ENCODE results near the gene KIAA1191. TPM values are rescaled to one million over a fixed set of nuclear protein-coding genes. Genes with fewer than 3 reads are reported as not detected.
"Not testable (repeated sequence)": the region's sequence is repeated elsewhere in the genome, so short reads cannot be mapped to it uniquely, and the experiment has no call there.

KIAA1191 gene
- total RNA-seq, 2 experiments from 2014 or later, result 50.5 to 54.5 TPM

GRCh38 chr5:176350416-176350815, 11.1 kb downstream of the KIAA1191 start:
- peaks cover 82% of the 10 kb centered on the region for H3K36me3 Mint-ChIP-seq (ENCODE audit: low read depth)
- H3K4me3 Mint-ChIP-seq, result no peak overlapping the region
- H3K27me3 Mint-ChIP-seq, result no peaks in the 10 kb centered on the region
- no peak overlapping the region for H3K27ac Mint-ChIP-seq
- H3K9me3 Mint-ChIP-seq, result no peaks in the 10 kb centered on the region
- ChIA-PET CTCF (interaction anchor here (0.6 kb wide), 1 partner anchor 39 kb away, joined by 3 read pairs; no protein-coding TSS in a partner anchor), POLR2A (interaction anchor here (1.9 kb wide), 1 partner anchor 10 kb away, joined by 7 read pairs; no protein-coding TSS in a partner anchor)
- DNase-seq, result no peak
- no peaks in the 10 kb centered on the region for H3K4me1 Mint-ChIP-seq

- DNase-seq, result no peak
- Mint-ChIP-seq H3K9me3 (no peaks in the 10 kb centered on the region), H3K4me1 (no peaks in the 10 kb centered on the region), H3K36me3 (ENCODE audit: low read depth) (peaks cover 32% of the 10 kb centered on the region), H3K27me3 (no peaks in the 10 kb centered on the region), H3K4me3 (no peak overlapping the region), H3K27ac (no peak overlapping the region)
- ChIA-PET CTCF (no interaction called here), POLR2A (no interaction called here)
Measured at GRCh38 chr5:176342766-176343458, 18.7 kb downstream of the KIAA1191 start.

GRCh38 chr5:176342158-176342483, 19.4 kb downstream of the KIAA1191 start:
- DNase-seq, result no peak
- Mint-ChIP-seq H3K4me3 (no peak overlapping the region), H3K27ac (no peak overlapping the region), H3K4me1 (no peaks in the 10 kb centered on the region), H3K9me3 (no peaks in the 10 kb centered on the region), H3K36me3 (ENCODE audit: low read depth) (peaks cover 34% of the 10 kb centered on the region), H3K27me3 (no peaks in the 10 kb centered on the region)
- ChIA-PET POLR2A (interaction anchor here (1.4 kb wide), 1 partner anchor 19 kb away, joined by 5 read pairs; the partner anchor contains the start of gene KIAA1191), CTCF (no interaction called here)

DNA sequence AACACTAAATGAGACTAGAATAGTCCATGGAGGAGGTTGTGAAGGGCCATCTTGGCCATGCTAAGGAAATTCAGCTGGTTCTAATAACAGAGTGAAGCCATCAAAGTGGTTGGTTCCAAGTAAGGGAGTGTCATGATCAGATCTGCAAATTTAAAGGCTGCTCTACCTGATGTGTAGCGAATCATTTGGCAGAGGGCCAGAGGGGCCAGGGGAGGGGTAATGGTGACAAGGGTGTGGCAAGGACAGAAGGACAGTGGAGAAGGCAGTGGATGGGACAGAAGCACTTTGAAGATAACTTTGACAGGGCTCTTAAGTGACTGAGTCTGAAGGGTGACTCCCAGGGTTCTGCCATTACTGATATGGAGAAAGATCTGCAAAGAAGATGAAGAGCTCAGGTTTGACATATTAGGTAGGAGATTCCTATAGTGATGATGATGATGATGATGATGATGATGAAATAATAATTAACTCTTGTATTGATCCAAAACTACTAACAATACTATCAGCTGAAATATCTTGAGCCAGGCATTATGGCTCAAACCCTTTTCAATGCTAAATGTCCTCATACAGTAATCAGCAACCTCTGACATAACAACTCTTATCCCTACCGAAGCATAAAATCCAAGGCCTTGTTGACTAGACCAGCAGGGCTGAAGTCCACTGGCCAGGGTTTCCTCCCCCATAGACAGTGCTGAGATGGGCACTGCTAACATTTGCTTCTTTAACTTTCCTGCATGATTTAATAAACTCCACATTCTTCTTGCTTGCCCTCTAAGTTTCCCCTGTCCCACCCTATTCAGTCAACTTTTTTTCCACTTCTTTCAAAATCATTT, 20.0 kb downstream of the KIAA1191 start:
- ChIA-PET POLR2A (interaction anchor here (1.4 kb wide), 1 partner anchor 20 kb away, joined by 5 read pairs; the partner anchor contains the start of gene KIAA1191), CTCF (no interaction called here)
- Mint-ChIP-seq H3K4me1 (no peaks in the 10 kb centered on the region), H3K4me3 (no peak overlapping the region), H3K27ac (no peak overlapping the region), H3K36me3 (ENCODE audit: low read depth) (peaks cover 36% of the 10 kb centered on the region), H3K9me3 (no peaks in the 10 kb centered on the region), H3K27me3 (no peaks in the 10 kb centered on the region)
- DNase-seq, result no peak

DNA sequence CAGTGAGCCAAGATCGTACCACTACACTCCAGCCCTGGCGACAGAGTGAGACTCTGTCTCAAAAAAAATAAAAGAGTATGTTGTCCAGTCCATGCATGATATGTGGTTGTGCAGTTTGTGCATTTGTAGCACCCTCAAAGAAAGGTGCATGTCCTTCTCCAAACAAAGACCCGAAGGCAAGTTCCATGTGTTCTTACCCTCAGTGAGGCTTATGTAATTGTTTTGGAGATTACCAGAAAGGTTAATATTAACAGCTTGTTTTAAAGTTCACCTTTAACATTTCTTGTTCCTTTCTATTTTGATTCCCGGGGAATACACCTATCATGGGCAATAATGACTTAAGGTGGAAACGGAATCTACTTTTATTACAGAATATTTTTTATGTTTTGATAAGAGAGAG, 22.3 kb downstream of the KIAA1191 start:
- Mint-ChIP-seq H3K4me1 (no peaks in the 10 kb centered on the region), H3K9me3 (no peaks in the 10 kb centered on the region), H3K27ac (no peak overlapping the region), H3K4me3 (no peak overlapping the region), H3K27me3 (no peaks in the 10 kb centered on the region), H3K36me3 (ENCODE audit: low read depth) (peaks cover 33% of the 10 kb centered on the region)
- ChIA-PET CTCF (no interaction called here), POLR2A (no interaction called here)
- DNase-seq, result no peak

DNA sequence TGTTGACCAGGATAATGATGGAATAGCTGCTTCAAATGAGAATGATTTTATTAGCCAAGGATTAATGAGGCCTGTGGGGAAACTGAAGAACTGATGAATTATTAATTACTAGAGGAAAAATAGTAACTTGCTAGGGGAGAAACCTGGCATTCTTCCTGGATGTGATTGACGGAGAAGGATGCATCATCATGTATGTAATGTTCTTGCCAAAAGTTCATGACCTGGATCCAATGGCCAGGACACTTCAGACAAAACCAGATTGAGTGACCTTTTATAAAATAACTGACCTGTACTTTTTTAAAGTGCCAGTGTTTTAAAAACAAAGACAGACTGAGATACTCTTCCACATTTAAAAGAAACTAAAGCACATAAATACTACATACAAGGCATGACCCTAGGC, 23.7 kb downstream of the KIAA1191 start:
- ChIA-PET POLR2A (no interaction called here), CTCF (no interaction called here)
- Mint-ChIP-seq H3K36me3 (ENCODE audit: low read depth) (peaks cover 36% of the 10 kb centered on the region), H3K27me3 (no peaks in the 10 kb centered on the region), H3K9me3 (peaks cover 4% of the 10 kb centered on the region), H3K4me1 (no peaks in the 10 kb centered on the region), H3K27ac (no peak overlapping the region), H3K4me3 (no peak overlapping the region)
- no peak for DNase-seq

- Mint-ChIP-seq H3K27ac (no peak overlapping the region), H3K9me3 (peaks cover 4% of the 10 kb centered on the region), H3K36me3 (ENCODE audit: low read depth) (peaks cover 31% of the 10 kb centered on the region), H3K4me3 (no peak overlapping the region), H3K27me3 (no peaks in the 10 kb centered on the region), H3K4me1 (no peaks in the 10 kb centered on the region)
- ChIA-PET POLR2A (no interaction called here), CTCF (interaction anchor here (0.6 kb wide), 2 partner anchors 509 to 678 kb away, joined by 3 read pairs; no protein-coding TSS in a partner anchor)
- no peak for DNase-seq
Measured at GRCh38 chr5:176334031-176334770, 27.4 kb downstream of the KIAA1191 start.

DNA sequence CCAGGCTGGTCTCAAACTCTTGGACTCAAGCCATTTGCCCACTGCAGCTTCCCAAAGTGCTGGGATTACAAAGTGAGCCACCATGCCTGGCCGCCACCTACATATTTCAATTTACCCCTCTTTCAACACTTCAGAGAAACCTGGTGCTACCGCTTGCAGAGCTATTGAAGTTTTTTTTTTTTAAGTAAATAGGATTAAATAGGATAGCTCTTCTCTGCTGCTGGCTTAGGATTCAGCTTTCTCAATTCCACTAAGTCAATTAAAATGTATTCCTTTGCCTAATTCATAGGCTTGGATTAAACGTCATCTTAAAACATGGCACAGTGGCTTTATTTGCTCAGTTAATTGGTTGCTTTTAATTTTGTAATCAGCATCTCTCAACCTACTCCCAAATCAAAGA, 41.0 kb downstream of the KIAA1191 start:
- POLR2A ChIA-PET, result interaction anchor here (0.9 kb wide), 1 partner anchor 66 kb away, joined by 3 read pairs; no protein-coding TSS in a partner anchor
- no peak overlapping the region for H3K4me3 Mint-ChIP-seq
- H3K27me3 Mint-ChIP-seq, result no peaks in the 10 kb centered on the region
- no peaks in the 10 kb centered on the region for H3K9me3 Mint-ChIP-seq
- CTCF ChIA-PET, result interaction anchor here (0.8 kb wide), 1 partner anchor 9 kb away, joined by 3 read pairs; no protein-coding TSS in a partner anchor
- peaks cover 8% of the 10 kb centered on the region for H3K36me3 Mint-ChIP-seq (ENCODE audit: low read depth)
- H3K27ac Mint-ChIP-seq, result no peak overlapping the region
- DNase-seq, result no peak
- no peaks in the 10 kb centered on the region for H3K4me1 Mint-ChIP-seq

GRCh38 chr5:176319827-176320554, 41.6 kb downstream of the KIAA1191 start:
- Mint-ChIP-seq H3K4me3 (no peak overlapping the region), H3K27ac (no peak overlapping the region), H3K27me3 (no peaks in the 10 kb centered on the region), H3K36me3 (ENCODE audit: low read depth) (peaks cover 13% of the 10 kb centered on the region), H3K9me3 (no peaks in the 10 kb centered on the region), H3K4me1 (no peaks in the 10 kb centered on the region)
- ChIA-PET POLR2A (interaction anchor here (0.9 kb wide), 1 partner anchor 66 kb away, joined by 3 read pairs; no protein-coding TSS in a partner anchor), CTCF (interaction anchor here (0.8 to 1.1 kb wide), 2 partner anchors 10 to 11 kb away, joined by 3 read pairs; no protein-coding TSS in a partner anchor)
- no peak for DNase-seq

DNA sequence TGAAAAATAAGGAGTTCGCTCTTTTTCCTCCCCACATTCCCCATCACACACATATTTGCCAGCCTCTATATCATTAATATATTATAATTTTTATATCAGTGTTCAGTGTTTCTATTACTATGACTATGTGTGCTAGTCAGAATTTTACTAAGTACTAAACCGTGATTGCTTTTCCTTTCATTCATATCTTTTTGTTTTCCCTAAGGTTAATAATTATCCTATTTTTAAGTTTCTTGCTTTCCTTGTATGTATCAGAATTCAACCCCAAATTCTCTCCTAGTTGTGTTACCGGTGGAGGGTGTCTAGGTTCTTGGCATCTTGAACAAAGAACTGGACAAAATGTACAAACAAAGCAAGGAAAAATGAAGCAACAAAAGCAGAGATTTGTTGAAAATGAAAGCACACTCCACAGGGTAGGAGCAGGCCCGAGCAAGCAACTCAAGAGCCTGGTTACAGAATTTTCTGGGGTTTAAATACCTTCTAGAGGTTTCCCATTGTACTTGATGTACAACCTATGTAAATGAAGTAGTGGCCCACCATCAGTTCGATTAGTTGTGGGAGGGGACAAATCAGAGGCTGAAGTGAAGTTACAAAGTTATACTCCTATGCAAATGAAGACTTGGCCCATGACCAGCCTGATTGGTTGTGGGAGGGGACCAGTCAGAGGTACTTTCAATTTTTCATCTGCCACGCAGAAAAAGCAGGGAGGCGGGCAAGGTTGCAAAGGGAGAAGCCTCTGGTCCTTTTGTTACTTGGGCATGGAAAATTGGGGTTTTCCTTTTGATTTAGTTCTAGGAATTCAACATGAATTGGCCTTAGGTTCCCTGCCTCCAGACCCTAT, 43.8 kb downstream of the KIAA1191 start:
- no peak for DNase-seq
- CTCF ChIA-PET, result no interaction called here
- H3K27ac Mint-ChIP-seq, result no peak overlapping the region
- POLR2A ChIA-PET, result no interaction called here
- H3K36me3 Mint-ChIP-seq (ENCODE audit: low read depth), result peaks cover 21% of the 10 kb centered on the region
- H3K4me3 Mint-ChIP-seq, result no peak overlapping the region
- no peaks in the 10 kb centered on the region for H3K27me3 Mint-ChIP-seq
- H3K4me1 Mint-ChIP-seq, result no peaks in the 10 kb centered on the region
- H3K9me3 Mint-ChIP-seq, result no peaks in the 10 kb centered on the region

DNA sequence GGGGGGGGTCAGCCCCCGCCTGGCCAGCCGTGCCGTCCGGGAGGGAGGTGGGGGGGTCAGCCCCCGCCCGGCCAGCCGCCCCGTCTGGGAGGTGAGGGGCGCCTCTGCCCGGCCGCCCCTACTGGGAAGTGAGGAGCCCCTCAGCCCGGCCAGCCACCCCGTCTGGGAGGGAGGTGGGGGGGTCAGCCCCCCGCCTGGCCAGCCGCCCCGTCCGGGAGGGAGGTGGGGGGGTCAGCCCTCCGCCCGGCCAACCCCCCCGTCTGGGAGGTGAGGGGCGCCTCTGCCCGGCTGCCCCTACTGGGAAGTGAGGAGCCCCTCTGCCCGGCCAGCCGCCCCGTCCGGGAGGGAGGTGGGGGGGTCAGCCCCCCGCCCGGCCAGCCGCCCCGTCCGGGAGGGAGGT, 56.2 kb downstream of the KIAA1191 start:
- CTCF ChIA-PET, POLR2A ChIA-PET, H3K4me1 Mint-ChIP-seq, H3K4me3 Mint-ChIP-seq, H3K27me3 Mint-ChIP-seq, H3K9me3 Mint-ChIP-seq, H3K27ac Mint-ChIP-seq, DNase-seq: not testable (repeated sequence)
- H3K36me3 Mint-ChIP-seq (ENCODE audit: low read depth), result peaks cover 43% of the 10 kb centered on the region
